Measurements from ENCODE around the gene CIZ1.

The CIZ1 gene

GRCh38 chr9:128146591-128147120 lies 44.7 kb downstream of the CIZ1 start:
- Histone ChIP-seq H3K27ac (ENCODE audit: low read depth, low read length) (no peak overlapping the region), H3K9me3 (ENCODE audit: control insufficient read depth, insufficient read depth, low read length) (no peaks in the 10 kb centered on the region), H3K4me2 (ENCODE audit: low read length) (no peak overlapping the region), H3K79me2 (ENCODE audit: control insufficient read depth, low read length) (no peaks in the 10 kb centered on the region), H4K20me1 (ENCODE audit: control insufficient read depth, insufficient read depth, low read depth, low read length) (no peaks in the 10 kb centered on the region), H3K4me3 (ENCODE audit: low read length) (no peak overlapping the region), H3K36me3 (ENCODE audit: control insufficient read depth, low read length) (no peaks in the 10 kb centered on the region), H3K9me2 (replicated peaks; ENCODE audit: control insufficient read depth, low read length) (no peaks in the 10 kb centered on the region), H3K4me1 (ENCODE audit: control insufficient read depth, low read length) (no peaks in the 10 kb centered on the region), H3K27me3 (ENCODE audit: control insufficient read depth, low read length) (0 out of 2 replicates have a peak, but pooled peaks cover 2% of the 10 kb centered on the region), H3F3A (ENCODE audit: control insufficient read depth, insufficient read depth) (no peaks in the 10 kb centered on the region)
- TF ChIP-seq EZH2phosphoT487 (IDR thresholded peaks at IDR 0.05; ENCODE audit: borderline replicate concordance, low read length) = no peak
- no peak for TF ChIP-seq CTCF (IDR thresholded peaks at IDR 0.05; ENCODE audit: low read depth, low read length, poor library complexity, severe bottlenecking)

GRCh38 chr9:128145951-128146351 lies 45.4 kb downstream of the CIZ1 start:
- no peak overlapping the region for H3K4me3 ChIP-seq (ENCODE audit: low read length)
- H3F3A ChIP-seq (ENCODE audit: control insufficient read depth, insufficient read depth) = no peaks in the 10 kb centered on the region
- no peaks in the 10 kb centered on the region for H3K9me2 ChIP-seq (replicated peaks; ENCODE audit: control insufficient read depth, low read length)
- no peaks in the 10 kb centered on the region for H3K36me3 ChIP-seq (ENCODE audit: control insufficient read depth, low read length)
- H3K79me2 ChIP-seq (ENCODE audit: control insufficient read depth, low read length) = no peaks in the 10 kb centered on the region
- no peaks in the 10 kb centered on the region for H3K9me3 ChIP-seq (ENCODE audit: control insufficient read depth, insufficient read depth, low read length)
- no peak overlapping the region for H3K27ac ChIP-seq (ENCODE audit: low read depth, low read length)
- no peak for TF ChIP-seq CTCF (IDR thresholded peaks at IDR 0.05; ENCODE audit: low read depth, low read length, poor library complexity, severe bottlenecking)
- no peak for TF ChIP-seq EZH2phosphoT487 (IDR thresholded peaks at IDR 0.05; ENCODE audit: borderline replicate concordance, low read length)
- no peaks in the 10 kb centered on the region for H3K4me1 ChIP-seq (ENCODE audit: control insufficient read depth, low read length)
- 0 out of 2 replicates have a peak, but pooled peaks cover 2% of the 10 kb centered on the region for H3K27me3 ChIP-seq (ENCODE audit: control insufficient read depth, low read length)
- no peak overlapping the region for H3K4me2 ChIP-seq (ENCODE audit: low read length)
- no peaks in the 10 kb centered on the region for H4K20me1 ChIP-seq (ENCODE audit: control insufficient read depth, insufficient read depth, low read depth, low read length)

- Histone ChIP-seq H3K4me1 (ENCODE audit: control insufficient read depth, low read length) (no peaks in the 10 kb centered on the region), H3K79me2 (ENCODE audit: control insufficient read depth, low read length) (no peaks in the 10 kb centered on the region), H3K4me2 (ENCODE audit: low read length) (no peak overlapping the region), H3F3A (ENCODE audit: control insufficient read depth, insufficient read depth) (no peaks in the 10 kb centered on the region), H3K4me3 (ENCODE audit: low read length) (no peak overlapping the region), H3K9me3 (ENCODE audit: control insufficient read depth, insufficient read depth, low read length) (no peaks in the 10 kb centered on the region), H3K36me3 (ENCODE audit: control insufficient read depth, low read length) (no peaks in the 10 kb centered on the region), H4K20me1 (ENCODE audit: control insufficient read depth, insufficient read depth, low read depth, low read length) (no peaks in the 10 kb centered on the region), H3K27me3 (ENCODE audit: control insufficient read depth, low read length) (0 out of 2 replicates have a peak, but pooled peaks cover 2% of the 10 kb centered on the region), H3K9me2 (replicated peaks; ENCODE audit: control insufficient read depth, low read length) (no peaks in the 10 kb centered on the region), H3K27ac (ENCODE audit: low read depth, low read length) (no peak overlapping the region)
- TF ChIP-seq CTCF (IDR thresholded peaks at IDR 0.05; ENCODE audit: low read depth, low read length, poor library complexity, severe bottlenecking) (no peak), EZH2phosphoT487 (IDR thresholded peaks at IDR 0.05; ENCODE audit: borderline replicate concordance, low read length) (no peak)
These were observed 45.8 kb downstream of the CIZ1 start for GRCh38 chr9:128145536-128145935.

Measured in DOHH2 (cell line).